Aorta (tissue), 5 donors: Measurements from ENCODE around the gene UNC5CL. TPM values are rescaled to one million over a fixed set of nuclear protein-coding genes. Genes with fewer than 3 reads are reported as not detected.

ENCODE experiments used
- ATAC-seq: fragments of 200-7000 bp; cut with Tn5 transposase; one replicate; pipeline ENCODE4 v1.9.1; 2022; ENCODE audit warnings: moderate library complexity; ENCODE audit not compliant: low FRiP score
- DNase-seq, 2 donors: peaks; one replicate each; pipeline ENCODE4 v3.0.0-alpha.2; 2020
- H3K27ac ChIP-seq, 2 donors: one replicate each; pipeline ENCODE4 v1.5.1; 2013; ENCODE audit warnings: low read length in 2 of 2, mild to moderate bottlenecking in 2 of 2, moderate library complexity in 2 of 2, control low read depth in 1 of 2, inconsistent platforms in 1 of 2, low read depth in 1 of 2
- H3K27me3 ChIP-seq, 2 donors: one replicate each; pipeline ENCODE4 v1.6.1; 2013; ENCODE audit warnings: control low read depth in 1 of 2, low read length in 1 of 2, mild to moderate bottlenecking in 1 of 2, moderate library complexity in 1 of 2; ENCODE audit not compliant: insufficient read depth in 2 of 2, control insufficient read depth in 1 of 2
- H3K36me3 ChIP-seq, 2 donors: one replicate each; pipeline ENCODE4 v1.6.1; 2013; ENCODE audit warnings: control low read depth in 1 of 2, low read length in 1 of 2, mild to moderate bottlenecking in 1 of 2; ENCODE audit not compliant: insufficient read depth in 2 of 2, control insufficient read depth in 1 of 2
- H3K4me1 ChIP-seq, 2 donors: one replicate each; pipeline ENCODE4 v1.6.1; 2013; ENCODE audit warnings: low read length in 2 of 2, control low read depth in 1 of 2, mild to moderate bottlenecking in 1 of 2, moderate library complexity in 1 of 2; ENCODE audit not compliant: insufficient read depth in 2 of 2, control insufficient read depth in 1 of 2
- H3K4me3 ChIP-seq, 2 donors: one replicate each; pipeline ENCODE4 v1.5.1; 2013; ENCODE audit warnings: low read length in 2 of 2, control low read depth in 1 of 2, mild to moderate bottlenecking in 1 of 2
- H3K9me3 ChIP-seq: one replicate; pipeline ENCODE4 v1.6.1; 2013; ENCODE audit warnings: mild to moderate bottlenecking, low read length; ENCODE audit not compliant: control insufficient read depth
- WGBS, 2 donors: extraction: QIAGEN DNeasy Blood & Tissue Kit; methylation state at CpG; one replicate each; pipeline ENCODE4 v1.1.7; 2013; 5-methylcytosine and 5-hydroxymethylcytosine counted together
- intact Hi-C, 2 donors: fragments of 100-400 bp; cut with DNase I; formaldehyde crosslinking; loops; one replicate each; pipeline versions ENCODE4 v1.14.2 to v1.15.0; 2022
- polyA plus RNA-seq, 2 donors: library from polyadenylated mRNA; stranded (reverse); fragments of 200-250 nt; gene quantifications; one replicate each; pipeline ENCODE4 v1.2.3, GENCODE V29; 2013
- total RNA-seq, 2 donors: library from RNA; stranded (reverse); fragmentation: NEBNext Ultra II Directional; extraction: Animal tissue kit (Norgen Biotek cat#: 25700); gene quantifications; one replicate each; pipeline ENCODE4 v1.2.1, GENCODE V29; 2021
- donor health status: healthy with polysubstance abuse.
- donor health status: Bipolar disorder and iron deficiency.
- donor health status: DM: no; HTN: no; CAD: no.
- donor health status: DM: no; HTN: no; CAD: no.
- donor health status: DM: yes; HTN: yes; CAD: no.

The UNC5CL gene
- total and polyA plus RNA-seq, 4 donors = 0.72 to 1.4 (median 1.00) TPM

- Histone ChIP-seq H3K27me3 (no peaks in the 10 kb centered on the region), H3K9me3 (peaks cover 3% of the 10 kb centered on the region), H3K4me3 (no peak overlapping the region), H3K36me3 (no peaks in the 10 kb centered on the region), H3K27ac (no peak overlapping the region), H3K4me1 (no peaks in the 10 kb centered on the region)
- intact Hi-C loops = no loop called here
- no peak for DNase-seq
- no peak for ATAC-seq
Measured at GRCh38 chr6:40983752-40984151, 55.3 kb downstream of the UNC5CL start.

GRCh38 chr6:40982917-40983316 lies 56.1 kb downstream of the UNC5CL start:
- Histone ChIP-seq H3K4me1 (no peaks in the 10 kb centered on the region), H3K27me3 (no peaks in the 10 kb centered on the region), H3K36me3 (no peaks in the 10 kb centered on the region), H3K27ac (no peak overlapping the region), H3K4me3 (no peak overlapping the region), H3K9me3 (peaks cover 3% of the 10 kb centered on the region)
- intact Hi-C loops = no loop called here
- no peak for DNase-seq
- 23 to 29% methylated on average over 1 of the region's 1 CpG for WGBS, 2 donors
- ATAC-seq = no peak

- no peak for ATAC-seq
- no peaks in the 10 kb centered on the region for H3K4me1 ChIP-seq
Measured at GRCh38 chr6:40978687-40979289, 60.2 kb downstream of the UNC5CL start.

GRCh38 chr6:40977695-40978094 lies 61.3 kb downstream of the UNC5CL start:
- DNase-seq (no peak), ATAC-seq (no peak)
- H3K9me3 ChIP-seq = peaks cover 3% of the 10 kb centered on the region
- no peaks in the 10 kb centered on the region for H3K27me3 ChIP-seq
- no peak overlapping the region for H3K27ac ChIP-seq
- no peak overlapping the region for H3K4me3 ChIP-seq
- intact Hi-C loops = no loop called here
- H3K36me3 ChIP-seq = no peaks in the 10 kb centered on the region
- 77 to 83% methylated on average over 2 of the region's 2 CpGs for WGBS, 2 donors
- H3K4me1 ChIP-seq = no peaks in the 10 kb centered on the region

More at GRCh38 chr6:40978687-40979289, 60.2 kb downstream of the UNC5CL start:
- no peak for DNase-seq
- WGBS, 2 donors = 86 to 97% methylated on average over 2 of the region's 2 CpGs
- Histone ChIP-seq H3K27ac (no peak overlapping the region), H3K9me3 (peaks cover 3% of the 10 kb centered on the region), H3K4me3 (no peak overlapping the region), H3K36me3 (no peaks in the 10 kb centered on the region), H3K27me3 (no peaks in the 10 kb centered on the region)
- intact Hi-C loops = no loop called here

GRCh38 chr6:40977085-40977484 lies 61.9 kb downstream of the UNC5CL start:
- intact Hi-C loops = no loop called here
- no peak for DNase-seq
- Histone ChIP-seq H3K27ac (no peak overlapping the region), H3K4me1 (no peaks in the 10 kb centered on the region), H3K4me3 (no peak overlapping the region), H3K9me3 (peaks cover 3% of the 10 kb centered on the region), H3K36me3 (no peaks in the 10 kb centered on the region), H3K27me3 (no peaks in the 10 kb centered on the region)
- ATAC-seq = no peak
- 85 to 89% methylated on average over 4 of the region's 4 CpGs for WGBS, 2 donors

Other genes starting within 250 kb of the UNC5CL start
- gene TSPO2, start 3.2 kb upstream of the UNC5CL start, total RNA-seq = not detected
- gene TSPO2, start 3.2 kb upstream of the UNC5CL start, polyA plus RNA-seq = not detected
- not detected for gene APOBEC2, start 14.0 kb upstream of the UNC5CL start, total RNA-seq
- gene APOBEC2, start 14.0 kb upstream of the UNC5CL start, polyA plus RNA-seq = not detected
- gene OARD1, start 33.1 kb upstream of the UNC5CL start, total RNA-seq = 10 to 100 TPM; 11.3 to 15.0 TPM
- 10 to 100 TPM; 21.7 to 38.1 TPM for gene OARD1, start 33.1 kb upstream of the UNC5CL start, polyA plus RNA-seq
- gene NFYA, start 33.8 kb upstream of the UNC5CL start, total RNA-seq = 10 to 100 TPM; 13.3 to 18.6 TPM
- 1 to 10 TPM; 5.6 to 6.7 TPM for gene NFYA, start 33.8 kb upstream of the UNC5CL start, polyA plus RNA-seq
- gene TREML1, start 115.1 kb upstream of the UNC5CL start, total RNA-seq = 1 to 10 TPM; 1.2 to 1.7 TPM
- gene TREML1, start 115.1 kb upstream of the UNC5CL start, polyA plus RNA-seq = not detected
- 1 to 10 TPM; 6.6 to 8.1 TPM for gene TREM2, start 123.9 kb upstream of the UNC5CL start, total RNA-seq
- gene TREM2, start 123.9 kb upstream of the UNC5CL start, polyA plus RNA-seq = 10 to 100 TPM in 1 of 2 donors, 1 to 10 TPM in 1; 4.7 to 11.3 TPM
- gene TREML2, start 161.9 kb upstream of the UNC5CL start, total RNA-seq = under 1 TPM; 0.30 to 0.62 TPM
- under 1 TPM in 1 of 2 donors, not detected in 1; 0.38 TPM for gene TREML2, start 161.9 kb upstream of the UNC5CL start, polyA plus RNA-seq
- gene TREML4, start 189.1 kb upstream of the UNC5CL start, total RNA-seq = under 1 TPM in 1 of 2 donors, not detected in 1; 0.49 TPM
- not detected for gene TREML4, start 189.1 kb upstream of the UNC5CL start, polyA plus RNA-seq
- 10 to 100 TPM in 1 of 2 donors, 1 to 10 TPM in 1; 6.2 to 18.4 TPM for gene TREM1, start 247.5 kb upstream of the UNC5CL start, total RNA-seq
- 1 to 10 TPM in 1 of 2 donors, not detected in 1; 6.5 TPM for gene TREM1, start 247.5 kb upstream of the UNC5CL start, polyA plus RNA-seq